ENCODE data around the gene SERINC1.

DNA sequence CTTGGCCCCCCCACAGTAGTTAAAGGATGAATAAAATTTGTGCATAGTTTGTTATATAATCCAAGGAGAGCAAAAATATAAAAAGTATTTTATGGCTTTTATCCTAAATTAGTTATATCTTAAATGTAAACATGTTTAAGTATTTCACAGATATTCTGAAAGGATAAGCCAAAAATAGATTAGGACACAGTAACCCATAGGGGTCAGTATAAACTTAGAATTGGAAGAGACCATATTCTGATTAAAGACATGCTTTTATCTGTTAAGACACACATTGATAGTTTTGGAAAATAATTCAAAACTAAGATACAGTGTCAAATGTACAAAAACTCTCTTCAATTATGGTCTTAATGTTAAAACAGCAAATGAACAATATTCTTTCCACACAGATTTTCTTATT, 4.5 kb upstream of the SERINC1 start:
- TF ChIP-seq CTCF (IDR thresholded peaks at IDR 0.05): peak in 2 of 3 experiments; percentile 31 to 42
- no peak for TF ChIP-seq POLR2AphosphoS5 (IDR thresholded peaks at IDR 0.05)
- no peak for TF ChIP-seq EP300 (IDR thresholded peaks at IDR 0.05)
